ENCODE results near the gene PHC2. TPM values are rescaled to one million over a fixed set of nuclear protein-coding genes. Genes with fewer than 3 reads are reported as not detected.

Gene PHC2
- total and polyA plus RNA-seq, 9 of the 15 experiments (the other 6 are each of a cell fraction or from before 2014, with no cell fraction given): 3.1 to 67.6 (median 34.6) TPM

- TF ChIP-seq CREB3L1 (IDR thresholded peaks at IDR 0.05; ENCODE audit: borderline replicate concordance, low read depth) (no peak), KDM4B (IDR thresholded peaks at IDR 0.05; ENCODE audit: borderline replicate concordance in 2 of 2, low read depth in 1 of 2) (no peak), ZNF165 (CRISPR knock-in tag; IDR thresholded peaks at IDR 0.05; ENCODE audit: borderline replicate concordance) (no peak), ZBED1 (IDR thresholded peaks at IDR 0.05) (no peak), MGA (IDR thresholded peaks at IDR 0.05) (peak; percentile 72), CC2D1A (IDR thresholded peaks at IDR 0.05) (no peak), SOX6 (IDR thresholded peaks at IDR 0.05) (peak; percentile 73; the same call in 1 of the 2 replicates), MEIS2 (IDR thresholded peaks at IDR 0.05; ENCODE audit: partially characterized antibody) (peak; percentile 90), DMBX1 (CRISPR knock-in tag; IDR thresholded peaks at IDR 0.05; ENCODE audit: borderline replicate concordance) (peak; percentile 30; the same call in 1 of the 2 replicates), NFATC3 (IDR thresholded peaks at IDR 0.05) (no peak), HOMEZ (CRISPR knock-in tag; IDR thresholded peaks at IDR 0.05) (no peak)
- TF ChIP-seq, protein P1, sequence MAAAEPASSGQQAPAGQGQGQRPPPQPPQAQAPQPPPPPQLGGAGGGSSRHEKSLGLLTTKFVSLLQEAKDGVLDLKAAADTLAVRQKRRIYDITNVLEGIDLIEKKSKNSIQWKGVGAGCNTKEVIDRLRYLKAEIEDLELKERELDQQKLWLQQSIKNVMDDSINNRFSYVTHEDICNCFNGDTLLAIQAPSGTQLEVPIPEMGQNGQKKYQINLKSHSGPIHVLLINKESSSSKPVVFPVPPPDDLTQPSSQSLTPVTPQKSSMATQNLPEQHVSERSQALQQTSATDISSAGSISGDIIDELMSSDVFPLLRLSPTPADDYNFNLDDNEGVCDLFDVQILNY (CRISPR knock-in tag; IDR thresholded peaks at IDR 0.05): no peak
Measured at GRCh38 chr1:33361532-33362235, 69.2 kb downstream of the PHC2 start (continued).

All from K562 (cell line).